ENCODE results near the gene TATDN3. TPM values are rescaled to one million over a fixed set of nuclear protein-coding genes. Genes with fewer than 3 reads are reported as not detected.
A peak's percentile ranks its signal among the peaks of the same experiment; 100 is the strongest.

TATDN3 gene
- total and polyA plus RNA-seq, 9 of the 15 experiments (the other 6 are each of a cell fraction or from before 2014, with no cell fraction given), result 18.3 to 79.9 (median 28.2) TPM

DNA sequence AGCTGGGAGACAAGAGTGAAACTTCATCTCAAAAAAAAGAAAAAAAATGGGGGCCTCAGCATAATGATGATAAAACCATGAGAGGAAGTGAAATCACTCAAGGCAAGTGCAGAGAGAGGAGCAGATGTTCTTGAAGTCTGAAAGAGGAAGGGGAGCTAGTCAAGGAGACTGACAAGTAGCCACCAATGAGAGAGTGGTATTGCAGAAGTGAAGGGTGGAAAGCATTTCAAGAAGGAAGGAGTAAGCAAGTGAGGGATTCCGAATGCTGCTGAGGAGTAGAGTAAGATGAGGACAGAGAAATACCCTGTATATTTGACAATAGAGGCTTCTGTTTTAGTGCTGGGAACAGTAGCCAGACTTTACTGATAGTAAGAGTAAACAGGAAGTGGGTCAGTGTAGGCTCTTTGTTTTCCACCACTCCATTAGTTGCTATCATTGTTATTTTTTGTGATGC, 2.9 kb downstream of the TATDN3 start (continued):
- TF ChIP-seq, protein P1, sequence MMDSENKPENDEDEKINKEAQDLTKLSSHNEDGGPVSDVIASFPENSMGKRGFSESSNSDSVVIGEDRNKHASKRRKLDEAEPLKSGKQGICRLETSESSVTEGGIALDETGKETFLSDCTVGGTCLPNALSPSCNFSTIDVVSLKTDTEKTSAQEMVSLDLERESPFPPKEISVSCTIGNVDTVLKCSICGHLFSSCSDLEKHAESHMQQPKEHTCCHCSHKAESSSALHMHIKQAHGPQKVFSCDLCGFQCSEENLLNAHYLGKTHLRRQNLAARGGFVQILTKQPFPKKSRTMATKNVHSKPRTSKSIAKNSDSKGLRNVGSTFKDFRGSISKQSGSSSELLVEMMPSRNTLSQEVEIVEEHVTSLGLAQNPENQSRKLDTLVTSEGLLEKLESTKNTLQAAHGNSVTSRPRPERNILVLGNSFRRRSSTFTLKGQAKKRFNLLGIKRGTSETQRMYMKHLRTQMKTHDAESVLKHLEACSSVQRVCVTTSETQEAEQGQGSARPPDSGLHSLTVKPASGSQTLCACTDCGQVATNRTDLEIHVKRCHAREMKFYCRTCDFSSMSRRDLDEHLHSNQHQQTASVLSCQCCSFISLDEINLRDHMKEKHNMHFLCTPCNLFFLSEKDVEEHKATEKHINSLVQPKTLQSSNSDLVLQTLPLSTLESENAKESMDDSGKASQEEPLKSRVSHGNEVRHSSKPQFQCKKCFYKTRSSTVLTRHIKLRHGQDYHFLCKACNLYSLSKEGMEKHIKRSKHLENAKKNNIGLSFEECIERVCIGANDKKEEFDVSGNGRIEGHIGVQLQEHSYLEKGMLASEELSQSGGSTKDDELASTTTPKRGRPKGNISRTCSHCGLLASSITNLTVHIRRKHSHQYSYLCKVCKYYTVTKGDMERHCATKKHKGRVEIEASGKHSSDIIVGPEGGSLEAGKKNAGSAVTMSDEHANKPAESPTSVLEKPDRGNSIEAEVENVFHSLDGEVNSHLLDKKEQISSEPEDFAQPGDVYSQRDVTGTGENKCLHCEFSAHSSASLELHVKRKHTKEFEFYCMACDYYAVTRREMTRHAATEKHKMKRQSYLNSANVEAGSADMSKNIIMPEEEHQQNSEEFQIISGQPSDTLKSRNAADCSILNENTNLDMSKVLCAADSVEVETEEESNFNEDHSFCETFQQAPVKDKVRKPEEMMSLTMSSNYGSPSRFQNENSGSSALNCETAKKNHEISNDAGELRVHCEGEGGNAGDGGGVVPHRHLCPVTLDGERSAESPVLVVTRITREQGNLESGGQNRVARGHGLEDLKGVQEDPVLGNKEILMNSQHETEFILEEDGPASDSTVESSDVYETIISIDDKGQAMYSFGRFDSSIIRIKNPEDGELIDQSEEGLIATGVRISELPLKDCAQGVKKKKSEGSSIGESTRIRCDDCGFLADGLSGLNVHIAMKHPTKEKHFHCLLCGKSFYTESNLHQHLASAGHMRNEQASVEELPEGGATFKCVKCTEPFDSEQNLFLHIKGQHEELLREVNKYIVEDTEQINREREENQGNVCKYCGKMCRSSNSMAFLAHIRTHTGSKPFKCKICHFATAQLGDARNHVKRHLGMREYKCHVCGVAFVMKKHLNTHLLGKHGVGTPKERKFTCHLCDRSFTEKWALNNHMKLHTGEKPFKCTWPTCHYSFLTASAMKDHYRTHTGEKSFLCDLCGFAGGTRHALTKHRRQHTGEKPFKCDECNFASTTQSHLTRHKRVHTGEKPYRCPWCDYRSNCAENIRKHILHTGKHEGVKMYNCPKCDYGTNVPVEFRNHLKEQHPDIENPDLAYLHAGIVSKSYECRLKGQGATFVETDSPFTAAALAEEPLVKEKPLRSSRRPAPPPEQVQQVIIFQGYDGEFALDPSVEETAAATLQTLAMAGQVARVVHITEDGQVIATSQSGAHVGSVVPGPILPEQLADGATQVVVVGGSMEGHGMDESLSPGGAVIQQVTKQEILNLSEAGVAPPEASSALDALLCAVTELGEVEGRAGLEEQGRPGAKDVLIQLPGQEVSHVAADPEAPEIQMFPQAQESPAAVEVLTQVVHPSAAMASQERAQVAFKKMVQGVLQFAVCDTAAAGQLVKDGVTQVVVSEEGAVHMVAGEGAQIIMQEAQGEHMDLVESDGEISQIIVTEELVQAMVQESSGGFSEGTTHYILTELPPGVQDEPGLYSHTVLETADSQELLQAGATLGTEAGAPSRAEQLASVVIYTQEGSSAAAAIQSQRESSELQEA (IDR thresholded peaks at IDR 0.05; ENCODE audit: low read depth), result no peak
- TF ChIP-seq EHMT2 (IDR thresholded peaks at IDR 0.05), result 0 out of 2 replicates have a peak, but pooled peaks have one; percentile 41
- peak; percentile 58 to 74; a peak in 3 of 4 replicates for TF ChIP-seq FOXK2 (conservative IDR thresholded peaks at IDR 0.05 in 1 of 2, IDR thresholded peaks at IDR 0.05 in 1 of 2; ENCODE audit: low read depth in 2 of 2)
- TF ChIP-seq, protein P2, sequence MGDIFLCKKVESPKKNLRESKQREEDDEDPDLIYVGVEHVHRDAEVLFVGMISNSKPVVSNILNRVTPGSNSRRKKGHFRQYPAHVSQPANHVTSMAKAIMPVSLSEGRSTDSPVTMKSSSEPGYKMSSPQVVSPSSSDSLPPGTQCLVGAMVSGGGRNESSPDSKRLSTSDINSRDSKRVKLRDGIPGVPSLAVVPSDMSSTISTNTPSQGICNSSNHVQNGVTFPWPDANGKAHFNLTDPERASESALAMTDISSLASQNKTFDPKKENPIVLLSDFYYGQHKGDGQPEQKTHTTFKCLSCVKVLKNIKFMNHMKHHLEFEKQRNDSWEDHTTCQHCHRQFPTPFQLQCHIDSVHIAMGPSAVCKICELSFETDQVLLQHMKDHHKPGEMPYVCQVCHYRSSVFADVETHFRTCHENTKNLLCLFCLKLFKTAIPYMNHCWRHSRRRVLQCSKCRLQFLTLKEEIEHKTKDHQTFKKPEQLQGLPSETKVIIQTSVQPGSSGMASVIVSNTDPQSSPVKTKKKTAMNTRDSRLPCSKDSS (IDR thresholded peaks at IDR 0.05; ENCODE audit: low read depth, partially characterized antibody), result no peak
- 0 out of 2 replicates have a peak, but pooled peaks have one; percentile 29 for TF ChIP-seq SMARCE1 (IDR thresholded peaks at IDR 0.05)
- TF ChIP-seq FOXA3 (CRISPR knock-in tag; conservative IDR thresholded peaks at IDR 0.05 in 1 of 2, IDR thresholded peaks at IDR 0.05 in 1 of 2), result peak; percentile 39 to 82; a peak in 3 of 4 replicates
- TF ChIP-seq HDAC1 (IDR thresholded peaks at IDR 0.05), result 0 out of 4 replicates have a peak, but pooled peaks of 1 of the 2 experiments have one; percentile 17
- no peak for TF ChIP-seq BRCA1 (IDR thresholded peaks at IDR 0.05)
- TF ChIP-seq BRCA1 (CRISPR knock-in tag; IDR thresholded peaks at IDR 0.05), result no peak
- TF ChIP-seq, protein P3, sequence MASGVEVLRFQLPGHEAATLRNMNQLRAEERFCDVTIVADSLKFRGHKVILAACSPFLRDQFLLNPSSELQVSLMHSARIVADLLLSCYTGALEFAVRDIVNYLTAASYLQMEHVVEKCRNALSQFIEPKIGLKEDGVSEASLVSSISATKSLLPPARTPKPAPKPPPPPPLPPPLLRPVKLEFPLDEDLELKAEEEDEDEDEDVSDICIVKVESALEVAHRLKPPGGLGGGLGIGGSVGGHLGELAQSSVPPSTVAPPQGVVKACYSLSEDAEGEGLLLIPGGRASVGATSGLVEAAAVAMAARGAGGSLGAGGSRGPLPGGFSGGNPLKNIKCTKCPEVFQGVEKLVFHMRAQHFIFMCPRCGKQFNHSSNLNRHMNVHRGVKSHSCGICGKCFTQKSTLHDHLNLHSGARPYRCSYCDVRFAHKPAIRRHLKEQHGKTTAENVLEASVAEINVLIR (CRISPR knock-in tag; IDR thresholded peaks at IDR 0.05), result no peak
- TF ChIP-seq, protein P4, sequence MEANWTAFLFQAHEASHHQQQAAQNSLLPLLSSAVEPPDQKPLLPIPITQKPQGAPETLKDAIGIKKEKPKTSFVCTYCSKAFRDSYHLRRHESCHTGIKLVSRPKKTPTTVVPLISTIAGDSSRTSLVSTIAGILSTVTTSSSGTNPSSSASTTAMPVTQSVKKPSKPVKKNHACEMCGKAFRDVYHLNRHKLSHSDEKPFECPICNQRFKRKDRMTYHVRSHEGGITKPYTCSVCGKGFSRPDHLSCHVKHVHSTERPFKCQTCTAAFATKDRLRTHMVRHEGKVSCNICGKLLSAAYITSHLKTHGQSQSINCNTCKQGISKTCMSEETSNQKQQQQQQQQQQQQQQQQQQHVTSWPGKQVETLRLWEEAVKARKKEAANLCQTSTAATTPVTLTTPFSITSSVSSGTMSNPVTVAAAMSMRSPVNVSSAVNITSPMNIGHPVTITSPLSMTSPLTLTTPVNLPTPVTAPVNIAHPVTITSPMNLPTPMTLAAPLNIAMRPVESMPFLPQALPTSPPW (CRISPR knock-in tag; IDR thresholded peaks at IDR 0.05), result no peak
- TF ChIP-seq, protein P5, sequence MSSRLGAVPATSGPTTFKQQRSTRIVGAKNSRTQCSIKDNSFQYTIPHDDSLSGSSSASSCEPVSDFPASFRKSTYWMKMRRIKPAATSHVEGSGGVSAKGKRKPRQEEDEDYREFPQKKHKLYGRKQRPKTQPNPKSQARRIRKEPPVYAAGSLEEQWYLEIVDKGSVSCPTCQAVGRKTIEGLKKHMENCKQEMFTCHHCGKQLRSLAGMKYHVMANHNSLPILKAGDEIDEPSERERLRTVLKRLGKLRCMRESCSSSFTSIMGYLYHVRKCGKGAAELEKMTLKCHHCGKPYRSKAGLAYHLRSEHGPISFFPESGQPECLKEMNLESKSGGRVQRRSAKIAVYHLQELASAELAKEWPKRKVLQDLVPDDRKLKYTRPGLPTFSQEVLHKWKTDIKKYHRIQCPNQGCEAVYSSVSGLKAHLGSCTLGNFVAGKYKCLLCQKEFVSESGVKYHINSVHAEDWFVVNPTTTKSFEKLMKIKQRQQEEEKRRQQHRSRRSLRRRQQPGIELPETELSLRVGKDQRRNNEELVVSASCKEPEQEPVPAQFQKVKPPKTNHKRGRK (tag; IDR thresholded peaks at IDR 0.05), result peak; percentile 15; the same call in 1 of the 2 replicates
- TF ChIP-seq ZNF143 (CRISPR knock-in tag; IDR thresholded peaks at IDR 0.05), result no peak
- 0 out of 2 replicates have a peak, but pooled peaks have one; percentile 17 for TF ChIP-seq CBX5 (IDR thresholded peaks at IDR 0.05; ENCODE audit: borderline replicate concordance, low read depth)
